GM21717 (cell line): ENCODE data around the gene DNM3.
A peak's percentile ranks its signal among the peaks of the same experiment; 100 is the strongest.

Experiments used
- ATAC-seq: cut with Tn5 transposase; IDR thresholded peaks from one replicate; pipeline ENCODE4 v1.9.1; 2021; ENCODE audit warnings: mild to moderate bottlenecking, moderate library complexity; ENCODE audit not compliant: unreplicated experiment

The DNM3 gene

DNA sequence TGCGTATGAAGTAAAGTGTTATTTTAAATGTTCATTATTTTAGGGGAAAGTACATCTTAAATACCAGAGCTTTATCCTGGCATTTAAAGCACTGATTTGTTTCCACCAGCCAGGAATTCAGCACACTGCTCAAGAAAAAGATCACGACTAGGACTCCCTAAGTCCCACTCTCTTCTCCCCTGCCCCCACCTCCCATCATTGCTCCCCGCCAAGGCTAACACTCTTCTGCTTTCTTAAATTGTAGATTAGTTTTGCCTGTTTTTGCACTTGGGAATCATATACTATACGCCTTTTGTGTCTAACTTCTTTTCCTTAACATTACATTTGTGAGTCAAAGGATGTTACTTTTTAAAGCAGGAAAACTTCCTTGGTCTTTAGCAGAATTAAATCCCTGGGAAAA lies 541.7 kb downstream of the DNM3 start:
- ATAC-seq: no peak

DNA sequence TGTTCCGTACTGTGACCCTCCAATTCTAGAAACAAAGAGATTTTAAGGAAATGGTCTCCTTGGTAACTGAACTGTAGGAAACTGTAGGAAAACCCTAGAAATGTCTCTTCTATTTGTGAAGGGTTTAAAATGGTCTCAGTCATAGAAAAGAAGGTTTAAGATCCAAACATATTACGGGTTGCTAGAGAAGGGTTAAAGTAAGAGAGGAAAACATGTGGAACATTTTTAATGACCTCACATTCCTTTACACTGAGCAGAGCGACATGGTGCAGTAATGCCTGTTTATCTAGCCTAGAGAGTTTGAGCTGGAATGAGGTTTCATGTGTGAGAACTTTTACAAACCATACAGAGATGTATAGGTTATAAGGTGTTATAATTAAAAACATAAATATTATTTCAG lies 542.2 kb downstream of the DNM3 start:
- ATAC-seq: no peak

DNA sequence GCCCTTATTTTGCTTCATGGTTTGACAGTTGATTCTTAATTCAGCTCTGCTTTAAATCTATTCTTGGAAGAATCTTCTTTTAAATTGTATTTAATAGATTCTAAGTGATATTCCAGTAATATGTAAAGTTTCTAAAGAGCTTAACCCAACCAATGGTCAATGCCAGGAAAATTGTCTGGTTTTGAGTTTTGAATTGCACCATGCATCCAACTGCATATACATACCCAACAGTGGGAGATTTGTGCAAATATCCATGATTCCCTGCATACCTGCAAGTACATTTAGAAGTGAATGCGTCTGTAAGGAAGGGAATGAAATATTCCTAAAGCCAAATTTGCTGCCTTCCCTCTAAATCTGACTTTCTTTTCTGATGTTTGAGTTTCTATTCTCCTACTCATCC lies 543.4 kb downstream of the DNM3 start:
- no peak for ATAC-seq

DNA sequence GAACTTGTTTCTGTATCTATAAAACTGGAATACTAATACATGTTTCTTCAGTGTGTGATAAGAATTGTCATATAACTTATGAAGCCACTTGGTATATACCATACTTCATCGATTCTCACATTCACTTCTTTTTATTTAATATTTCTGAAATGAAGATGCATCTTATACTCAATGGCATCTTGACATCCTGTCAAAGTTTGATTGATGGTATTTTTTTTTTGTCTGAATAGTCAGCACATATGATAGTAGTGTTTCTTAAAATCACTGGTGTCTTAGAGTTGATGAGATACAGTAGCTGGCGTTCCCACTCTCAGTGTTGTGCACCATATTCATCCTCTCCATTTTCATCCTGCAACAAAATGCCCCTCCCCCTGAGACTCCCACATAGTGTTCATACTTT lies 544.7 kb downstream of the DNM3 start:
- ATAC-seq: no peak

DNA sequence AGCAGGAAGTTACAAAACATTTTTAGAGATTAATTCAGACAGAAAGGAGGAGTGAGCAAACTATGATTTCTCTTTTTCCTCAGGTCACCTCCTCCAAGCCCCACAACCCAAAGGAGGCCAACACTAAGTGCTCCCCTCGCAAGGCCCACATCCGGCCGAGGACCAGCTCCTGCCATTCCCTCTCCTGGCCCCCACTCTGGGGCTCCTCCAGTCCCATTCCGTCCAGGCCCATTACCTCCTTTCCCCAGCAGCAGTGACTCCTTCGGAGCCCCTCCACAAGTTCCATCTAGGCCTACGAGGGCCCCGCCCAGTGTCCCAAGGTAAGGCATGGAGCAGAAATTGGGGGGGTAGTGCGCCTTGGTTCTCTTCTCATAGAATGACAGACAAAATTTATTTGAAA lies 547.2 kb downstream of the DNM3 start:
- ATAC-seq: no peak

DNA sequence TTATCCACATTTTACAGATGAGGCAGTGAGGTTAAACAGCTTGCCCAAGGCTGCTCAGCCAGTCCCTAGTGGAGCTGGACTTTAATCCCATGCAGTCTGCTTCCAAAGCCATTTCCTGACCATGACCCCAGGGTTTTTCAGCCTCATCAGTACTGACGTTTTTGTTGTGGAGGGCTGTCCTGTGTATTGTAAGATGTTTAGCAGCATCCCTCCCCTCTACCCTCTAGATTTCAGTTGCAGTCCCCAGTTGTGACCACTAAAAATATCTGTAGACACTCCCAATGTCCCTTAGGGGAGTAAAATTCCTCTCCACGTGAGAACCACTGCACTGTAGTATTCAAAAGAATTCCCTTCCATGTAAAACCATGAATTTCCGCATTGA lies 549.0 kb downstream of the DNM3 start:
- peak; percentile 3 for ATAC-seq

DNA sequence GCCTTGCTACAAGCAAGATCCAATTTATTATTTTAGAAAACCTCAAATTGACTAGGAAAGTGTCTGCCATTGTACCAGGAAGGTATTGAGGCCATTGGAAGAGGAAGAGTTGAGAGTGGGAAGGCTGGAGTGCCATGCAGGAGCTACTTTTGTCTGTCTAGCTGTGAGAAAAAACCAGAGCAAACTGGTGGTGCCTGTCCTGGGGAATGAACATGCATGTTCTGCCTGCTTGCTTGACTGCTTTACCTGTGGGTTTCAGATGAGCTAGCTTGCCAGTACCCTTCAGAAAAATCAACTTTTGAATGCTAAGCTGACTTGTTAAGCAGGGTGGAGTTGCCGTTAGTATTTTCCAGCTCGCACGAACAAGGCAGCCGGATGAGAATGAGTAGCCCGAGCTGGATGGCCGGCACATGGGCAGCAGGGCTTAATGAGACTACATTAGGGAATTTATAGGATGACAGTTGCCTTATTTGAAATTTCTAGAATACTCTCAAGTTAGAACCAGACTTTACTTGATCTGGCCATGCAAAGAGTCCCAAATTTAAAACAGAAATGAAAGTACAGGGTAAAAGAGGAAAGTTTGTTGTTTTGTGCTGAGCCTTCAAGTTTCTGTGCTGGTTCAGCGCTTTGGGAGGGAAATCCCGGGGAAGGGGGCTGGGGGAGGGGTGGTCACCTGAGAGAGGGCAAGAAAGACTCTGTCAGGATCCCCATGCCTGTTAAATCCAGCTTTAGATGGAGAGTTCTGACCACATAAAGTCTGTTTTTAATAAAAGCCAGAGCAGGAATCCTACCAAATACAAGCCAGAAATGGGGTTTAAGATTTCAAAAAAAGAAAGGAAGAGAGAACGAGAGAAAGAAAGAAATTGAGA lies 549.6 kb downstream of the DNM3 start:
- peak; percentile 63 for ATAC-seq

DNA sequence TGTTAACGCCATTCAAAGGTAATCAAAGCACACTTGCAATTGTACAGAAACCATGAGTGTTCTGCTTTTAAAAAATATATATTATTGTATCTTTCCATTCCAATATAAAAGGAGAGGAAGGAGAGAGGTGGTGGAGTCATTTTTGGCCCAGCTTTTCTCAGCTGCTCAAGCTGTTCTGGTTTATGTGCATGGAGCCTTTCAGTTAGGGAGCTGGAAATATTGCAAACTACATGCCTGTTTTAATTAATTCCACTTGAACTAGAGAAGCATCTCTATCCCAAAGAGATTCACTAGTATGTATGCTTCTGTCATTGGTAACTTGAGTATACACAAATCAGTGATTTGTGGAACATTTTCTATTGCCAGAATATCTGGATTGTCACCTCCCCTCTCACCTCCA lies 550.7 kb downstream of the DNM3 start:
- no peak for ATAC-seq

DNA sequence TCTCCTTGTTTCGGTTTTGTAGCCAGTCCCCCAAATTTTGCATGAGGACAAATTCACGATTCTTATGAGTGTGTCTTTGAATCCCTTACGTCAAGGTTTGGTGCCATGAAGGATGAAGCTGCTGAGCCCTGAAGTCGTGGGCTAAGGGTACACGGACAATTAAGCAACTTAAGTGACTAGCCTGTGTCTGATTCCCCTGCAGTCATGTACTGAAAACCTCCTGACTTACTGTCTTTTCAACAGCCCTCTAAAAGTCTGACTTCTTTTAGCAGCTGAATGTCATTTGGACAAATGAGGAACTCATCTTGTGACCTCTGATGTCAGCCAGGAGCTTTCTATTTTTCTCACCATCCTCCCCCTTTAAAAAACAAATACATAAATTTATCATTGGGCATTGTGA lies 552.1 kb downstream of the DNM3 start:
- ATAC-seq: no peak

DNA sequence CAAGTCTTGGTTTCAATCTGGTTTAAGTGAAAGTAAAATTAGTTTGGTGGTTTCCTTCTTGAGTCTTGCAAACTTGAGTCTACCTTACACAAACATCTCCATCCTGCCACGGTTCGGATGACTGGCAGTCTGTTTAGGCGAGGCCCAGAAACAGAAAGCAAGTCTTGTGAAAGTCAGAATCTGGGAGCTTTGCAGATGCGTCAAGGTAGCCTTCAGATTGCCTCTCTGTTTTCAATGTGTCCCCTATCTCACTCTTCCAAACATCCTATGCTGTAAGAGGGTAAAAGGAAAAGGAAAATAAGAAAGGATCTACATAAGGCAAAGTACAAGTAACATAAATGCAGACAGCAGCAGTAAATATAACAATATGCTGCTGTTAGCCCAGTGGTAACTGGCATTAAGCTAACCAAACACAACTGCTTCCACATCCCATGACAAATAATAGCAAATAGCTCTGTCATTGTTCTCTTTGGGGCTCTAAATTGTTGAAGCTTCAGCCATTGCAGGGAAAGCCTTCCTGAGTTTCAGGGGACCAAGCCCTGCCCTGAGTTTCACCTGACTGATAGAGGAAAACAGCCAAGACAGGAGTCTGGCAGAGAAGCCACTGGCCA lies 552.9 kb downstream of the DNM3 start:
- peak; percentile 66 for ATAC-seq

DNA sequence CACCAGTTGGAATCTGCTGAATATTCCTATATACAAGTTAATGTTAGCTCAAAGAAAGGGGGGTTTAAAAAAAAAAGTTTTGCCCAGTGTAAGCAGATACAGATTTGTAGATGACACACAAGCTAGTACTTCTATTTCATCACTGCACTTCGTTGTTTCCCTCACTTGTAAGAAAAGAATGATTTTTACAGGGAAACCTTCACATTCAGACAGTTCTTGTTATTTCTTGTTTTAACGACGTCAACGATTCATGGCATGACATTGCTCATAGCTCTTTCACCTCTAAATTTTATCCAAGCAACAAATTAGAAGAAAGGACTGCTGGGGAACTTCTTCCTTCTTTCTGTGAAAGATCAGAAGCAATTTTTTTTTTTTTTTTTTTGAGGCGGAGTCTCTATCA lies 553.5 kb downstream of the DNM3 start:
- no peak for ATAC-seq

DNA sequence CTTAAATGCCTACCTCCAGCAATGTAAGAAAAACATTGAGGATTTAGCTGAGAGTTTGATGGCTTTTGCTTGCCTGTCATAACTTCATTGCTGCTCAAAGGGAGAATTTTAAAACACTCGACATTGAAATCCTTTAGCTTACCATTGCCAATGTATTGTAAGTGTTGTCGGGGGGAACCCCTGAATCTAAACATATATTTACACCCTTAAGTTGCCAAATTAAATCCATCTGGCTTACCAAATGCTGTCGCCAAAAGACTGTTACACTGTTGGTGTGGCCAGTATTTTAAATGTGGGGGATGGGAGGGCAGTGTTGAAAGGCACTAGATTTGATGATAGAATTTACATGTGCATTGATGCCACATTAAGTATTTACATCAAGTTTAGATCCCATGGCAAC lies 554.3 kb downstream of the DNM3 start:
- ATAC-seq: no peak

DNA sequence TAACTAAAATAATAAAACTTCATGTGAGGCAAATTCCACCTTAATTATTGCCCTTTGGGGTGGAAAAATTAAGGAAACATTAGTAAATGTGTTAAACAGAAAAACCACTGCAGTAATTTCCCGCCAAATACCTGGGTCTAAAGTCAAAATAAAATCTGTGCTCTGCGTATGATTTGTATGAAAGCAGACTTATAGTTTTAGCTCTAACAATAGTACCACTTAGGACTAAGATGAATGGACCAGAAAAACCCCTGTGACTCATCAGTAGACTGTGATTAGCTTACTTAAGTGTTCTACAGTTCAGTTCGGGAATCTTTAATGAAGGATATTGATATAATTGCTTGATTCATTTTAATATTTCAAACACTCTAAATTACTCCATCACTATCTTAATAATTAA lies 555.9 kb downstream of the DNM3 start:
- peak; percentile 35 for ATAC-seq

DNA sequence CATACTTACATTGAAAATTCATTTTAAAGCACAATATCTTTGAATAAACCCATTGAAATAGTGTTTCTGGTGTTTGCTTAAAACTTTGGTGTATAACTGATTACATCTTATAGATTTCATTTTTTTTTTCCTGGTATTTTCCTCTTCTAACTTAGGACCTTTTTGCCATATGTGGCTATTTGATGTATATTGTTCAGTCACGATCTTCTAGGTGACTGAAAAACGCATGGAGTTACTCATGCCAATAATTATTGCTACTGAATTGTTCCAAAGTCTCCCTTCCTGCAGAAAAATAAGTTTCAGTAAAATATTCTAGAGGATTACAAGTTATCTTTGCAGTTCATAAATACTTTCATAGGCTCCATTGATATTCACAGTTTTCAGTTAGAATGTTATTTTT lies 556.3 kb downstream of the DNM3 start:
- no peak for ATAC-seq

DNA sequence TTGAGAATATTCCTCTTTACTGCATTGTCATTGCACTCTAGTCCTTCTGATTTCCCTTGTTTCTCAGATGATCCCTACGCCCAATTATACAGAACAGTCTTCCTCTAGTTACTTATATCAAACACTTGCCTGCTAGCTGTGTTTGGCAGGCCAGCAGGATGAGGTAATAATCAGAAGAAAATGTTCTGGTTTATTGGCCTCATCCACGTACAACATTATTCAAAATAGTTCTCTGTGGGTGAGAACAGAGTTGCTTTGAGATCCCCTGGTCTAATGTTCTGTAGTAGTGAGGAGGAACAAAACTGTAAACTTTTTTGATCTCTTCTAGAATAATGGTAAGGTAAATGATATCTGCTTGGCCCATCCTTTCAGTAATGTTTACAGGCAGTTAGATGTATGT lies 556.9 kb downstream of the DNM3 start:
- ATAC-seq: no peak

DNA sequence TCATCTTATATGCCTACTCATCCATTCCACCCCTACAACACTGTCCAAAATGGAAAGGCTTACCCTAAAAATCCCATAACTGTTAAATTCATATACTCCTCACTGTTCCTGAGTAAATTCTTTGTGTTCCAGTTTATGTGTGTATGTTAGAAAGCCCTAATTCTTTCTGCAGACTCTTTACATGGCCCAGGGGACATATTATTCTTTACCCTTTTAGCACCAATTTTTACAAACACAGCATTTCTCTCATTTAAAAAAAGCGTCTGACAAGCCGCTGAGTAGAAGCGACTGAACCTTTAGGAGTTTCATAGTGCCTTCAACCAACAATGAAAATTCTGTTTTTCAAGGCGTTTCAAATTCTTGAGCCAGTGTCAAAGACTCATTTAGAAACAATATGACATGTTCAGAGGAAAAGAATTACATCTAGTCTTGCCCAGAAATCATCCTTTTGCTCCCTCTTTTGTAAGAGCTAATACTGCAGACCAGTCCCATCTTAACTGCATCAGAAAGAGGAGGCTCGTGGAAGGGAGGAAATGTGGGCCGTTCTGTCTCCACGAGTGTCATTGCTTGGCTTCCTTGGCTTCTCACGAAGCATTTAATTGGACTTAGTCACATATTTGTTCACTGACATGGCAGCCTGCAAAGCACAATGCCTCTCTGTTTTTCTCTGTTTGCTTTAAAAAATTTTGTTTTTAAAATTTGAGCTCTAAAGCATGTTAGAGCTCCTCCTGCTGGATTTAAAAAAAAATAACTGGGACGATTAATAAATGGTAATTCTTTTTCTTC lies 557.9 kb downstream of the DNM3 start:
- no peak for ATAC-seq

DNA sequence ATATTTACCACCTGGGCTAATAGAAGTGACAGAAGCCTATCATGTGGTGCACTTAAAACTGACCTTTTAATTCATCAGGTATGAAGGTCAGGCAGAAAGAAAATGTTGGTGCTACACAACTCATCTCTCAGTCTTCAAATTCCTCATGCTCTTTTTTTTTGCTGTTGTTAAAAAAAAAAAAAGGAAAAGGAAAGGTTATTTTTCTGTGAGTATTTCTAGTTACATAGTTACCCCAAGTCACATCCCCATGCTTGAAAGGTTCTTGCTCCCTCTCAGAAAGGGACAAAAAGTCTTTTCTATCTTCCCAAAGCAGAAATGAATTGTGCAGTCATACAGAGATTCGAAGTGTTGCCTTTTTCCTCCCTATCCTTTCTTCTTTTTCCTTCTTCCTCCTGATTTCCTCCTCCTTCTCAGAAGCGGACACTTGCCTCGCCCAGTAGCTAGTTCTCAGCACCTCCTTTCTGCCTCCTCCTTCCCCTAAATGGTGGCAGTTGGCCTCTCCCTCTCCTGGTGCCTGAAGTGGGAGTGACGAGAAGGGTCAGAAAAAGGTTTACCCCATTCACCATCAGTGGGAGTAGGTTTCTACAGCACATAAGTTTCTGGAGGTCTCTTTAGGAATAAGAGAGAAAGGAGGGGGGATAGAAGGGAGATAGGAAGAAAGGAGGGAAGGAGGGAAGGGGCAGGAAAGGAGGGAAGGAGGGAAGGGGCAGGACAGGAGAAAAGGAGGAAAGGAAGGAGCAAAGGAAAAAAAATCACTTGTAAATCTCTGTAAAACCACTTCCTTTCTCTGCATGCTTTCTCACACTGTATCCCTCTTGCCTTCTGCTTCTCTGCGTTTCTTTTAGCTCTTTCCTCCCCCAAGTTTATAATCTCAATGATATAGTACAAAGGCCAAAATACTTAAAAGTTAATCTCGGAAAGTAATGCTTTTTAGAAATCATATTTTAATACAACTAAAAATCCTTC lies 558.7 kb downstream of the DNM3 start:
- no peak for ATAC-seq

DNA sequence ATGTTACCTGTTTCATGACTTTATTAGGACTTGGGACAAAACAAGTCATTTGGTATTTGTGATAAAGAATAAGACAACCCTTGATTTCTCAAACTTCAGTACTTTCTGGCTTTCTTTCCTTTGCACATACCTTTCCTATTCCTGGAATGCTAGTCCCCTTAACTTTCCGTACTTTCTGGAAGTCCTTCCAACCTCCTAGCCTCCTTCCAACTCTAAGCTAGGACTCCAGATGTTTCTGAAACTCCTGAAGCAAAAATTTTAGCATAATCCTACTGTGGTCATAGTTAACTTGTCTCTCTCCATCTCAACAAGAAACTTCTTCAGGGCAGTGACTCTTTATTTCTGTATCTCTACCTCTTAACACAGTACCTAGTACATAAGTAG lies 559.4 kb downstream of the DNM3 start:
- ATAC-seq: no peak

DNA sequence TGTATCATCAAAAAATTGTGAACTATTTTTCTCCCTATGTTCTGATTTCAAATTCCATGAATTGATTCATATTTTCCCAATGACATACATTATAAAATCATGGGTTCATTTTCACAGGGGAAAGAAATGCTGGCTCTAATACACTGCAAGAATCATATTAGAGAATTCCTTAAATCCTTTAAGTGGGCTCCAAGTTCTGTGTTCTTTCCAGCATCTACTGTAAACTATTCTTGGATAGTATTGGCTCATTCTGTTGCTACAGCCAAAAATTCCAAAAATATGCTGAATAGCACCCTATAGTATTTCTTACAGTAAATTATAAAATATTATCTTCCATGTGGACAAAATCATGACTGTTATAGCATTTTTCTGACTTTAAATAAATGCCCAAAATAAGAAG lies 560.2 kb downstream of the DNM3 start:
- ATAC-seq: no peak

DNA sequence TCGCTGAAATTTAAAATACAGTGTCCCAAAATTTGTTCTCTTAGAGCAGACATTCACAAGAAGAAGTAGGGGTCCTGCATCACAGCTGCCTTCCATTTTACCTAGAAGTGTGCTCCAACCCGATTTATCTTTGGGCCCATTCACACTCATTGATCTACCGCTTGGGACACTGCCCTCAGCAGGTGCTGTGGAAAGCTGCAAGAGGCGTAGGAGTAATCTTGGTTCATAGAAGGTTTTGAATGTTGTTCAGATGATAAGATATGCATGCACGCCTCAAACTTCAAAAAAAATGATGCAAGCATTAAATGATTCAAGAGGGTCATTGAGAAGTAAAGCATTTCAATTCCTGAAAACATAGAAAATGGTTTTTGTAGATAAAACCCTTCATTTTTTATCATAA lies 560.6 kb downstream of the DNM3 start:
- ATAC-seq: no peak
